DOHH2 (cell line): ENCODE measurements around the gene CRYBG3.

Source experiments
- H3F3A ChIP-seq: fragments of 200-600 bp; sonication (generic), shearing (Covaris generic); 2 replicates; pipeline ENCODE4 v1.6.0; 2016; ENCODE audit warnings: antibody characterized with exemption, mild to moderate bottlenecking; ENCODE audit not compliant: control insufficient read depth, insufficient read depth
- H3K27ac ChIP-seq: fragments of 200-600 bp; sonication (generic); 2 replicates; pipeline ENCODE4 v1.5.1; 2014; ENCODE audit warnings: low read depth, mild to moderate bottlenecking, low read length, moderate library complexity
- H3K27me3 ChIP-seq: fragments of 200-600 bp; sonication (generic); 2 replicates; pipeline ENCODE4 v1.6.1; 2014; ENCODE audit warnings: mild to moderate bottlenecking, low read length, mixed read lengths; ENCODE audit not compliant: control insufficient read depth
- H3K36me3 ChIP-seq: fragments of 200-600 bp; sonication (generic); 2 replicates; pipeline ENCODE4 v1.6.1; 2014; ENCODE audit warnings: mild to moderate bottlenecking, low read length, moderate library complexity, mixed read lengths; ENCODE audit not compliant: control insufficient read depth
- H3K4me1 ChIP-seq: fragments of 200-600 bp; sonication (generic); 2 replicates; pipeline ENCODE4 v1.6.1; 2014; ENCODE audit warnings: mild to moderate bottlenecking, low read length, mixed read lengths; ENCODE audit not compliant: control insufficient read depth
- H3K4me2 ChIP-seq: fragments of 200-600 bp; sonication (generic); 2 replicates; pipeline ENCODE4 v1.6.0; 2014; ENCODE audit warnings: mild to moderate bottlenecking, low read length, moderate library complexity
- H3K4me3 ChIP-seq: fragments of 200-600 bp; sonication (generic); 2 replicates; pipeline ENCODE4 v1.5.1; 2014; ENCODE audit warnings: mild to moderate bottlenecking, low read length, mixed read lengths
- H3K79me2 ChIP-seq: fragments of 200-600 bp; sonication (generic); 2 replicates; pipeline ENCODE4 v1.6.1; 2014; ENCODE audit warnings: mild to moderate bottlenecking, low read length, mixed read lengths; ENCODE audit not compliant: control insufficient read depth
- H3K9me2 ChIP-seq: fragments of 200-600 bp; sonication (generic); replicated peaks from 2 replicates; pipeline ENCODE4 v1.6.1; 2014; ENCODE audit warnings: mild to moderate bottlenecking, low read length, mixed read lengths; ENCODE audit not compliant: control insufficient read depth
- H3K9me3 ChIP-seq: fragments of 200-600 bp; sonication (generic); 2 replicates; pipeline ENCODE4 v1.6.1; 2014; ENCODE audit warnings: antibody characterized with exemption, low read length, mixed read lengths; ENCODE audit not compliant: control insufficient read depth, insufficient read depth
- H4K20me1 ChIP-seq: fragments of 200-600 bp; sonication (generic); 2 replicates; pipeline ENCODE4 v1.6.0; 2014; ENCODE audit warnings: low read depth, mild to moderate bottlenecking, antibody characterized with exemption, low read length, moderate library complexity; ENCODE audit not compliant: control insufficient read depth, insufficient read depth
- CTCF ChIP-seq: fragments of 200-600 bp; sonication (generic); IDR thresholded peaks from one replicate; pipeline ENCODE4 v1.5.1; 2014; ENCODE audit warnings: antibody characterized with exemption, mild to moderate bottlenecking, low read depth, low read length; ENCODE audit not compliant: poor library complexity, severe bottlenecking
- EZH2phosphoT487 ChIP-seq: fragments of 200-600 bp; sonication (generic); IDR thresholded peaks from 2 replicates; pipeline ENCODE4 v1.6.1; 2017; ENCODE audit warnings: borderline replicate concordance, mild to moderate bottlenecking, antibody characterized with exemption, low read length, moderate library complexity, mixed read lengths

The CRYBG3 gene

DNA sequence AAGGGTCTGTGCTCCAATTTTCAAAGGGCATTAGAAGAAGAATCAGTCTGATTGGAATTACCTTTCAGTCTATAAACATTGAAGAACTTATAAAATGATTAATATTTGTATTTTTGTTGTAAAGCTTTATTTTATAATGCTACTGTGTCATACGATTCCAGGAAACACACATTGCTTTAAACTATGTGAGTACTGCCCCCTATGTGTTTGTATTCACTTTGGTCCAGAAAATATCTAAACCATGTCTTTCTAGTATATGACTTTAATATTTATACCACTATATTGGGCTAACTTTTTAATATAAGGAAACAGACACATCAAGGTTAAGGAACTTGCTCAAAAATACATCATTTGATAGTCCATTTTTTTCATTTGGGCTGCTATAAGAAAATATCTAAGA lies 153.7 kb downstream of the CRYBG3 start:
- H3K9me2 ChIP-seq = no peaks in the 10 kb centered on the region
- TF ChIP-seq CTCF (peak; percentile 14), EZH2phosphoT487 (no peak)
- H3K27me3 ChIP-seq = no peaks in the 10 kb centered on the region
- peaks cover 24% of the 10 kb centered on the region for H3K79me2 ChIP-seq
- no peaks in the 10 kb centered on the region for H3K9me3 ChIP-seq
- no peak overlapping the region for H3K4me3 ChIP-seq
- H3K4me1 ChIP-seq = peaks cover 23% of the 10 kb centered on the region
- no peak overlapping the region for H3K27ac ChIP-seq
- H3K36me3 ChIP-seq = peaks cover 5% of the 10 kb centered on the region; the same call in 1 of the 2 replicates
- H3K4me2 ChIP-seq = no peak overlapping the region
- H3F3A ChIP-seq = no peaks in the 10 kb centered on the region; the same call in 1 of the 2 replicates
- H4K20me1 ChIP-seq = no peaks in the 10 kb centered on the region

GRCh38 chr3:97979610-97980009 lies 157.8 kb downstream of the CRYBG3 start:
- Histone ChIP-seq H3F3A (no peaks in the 10 kb centered on the region), H3K4me1 (peaks cover 7% of the 10 kb centered on the region)
- TF ChIP-seq EZH2phosphoT487 = no peak

DNA sequence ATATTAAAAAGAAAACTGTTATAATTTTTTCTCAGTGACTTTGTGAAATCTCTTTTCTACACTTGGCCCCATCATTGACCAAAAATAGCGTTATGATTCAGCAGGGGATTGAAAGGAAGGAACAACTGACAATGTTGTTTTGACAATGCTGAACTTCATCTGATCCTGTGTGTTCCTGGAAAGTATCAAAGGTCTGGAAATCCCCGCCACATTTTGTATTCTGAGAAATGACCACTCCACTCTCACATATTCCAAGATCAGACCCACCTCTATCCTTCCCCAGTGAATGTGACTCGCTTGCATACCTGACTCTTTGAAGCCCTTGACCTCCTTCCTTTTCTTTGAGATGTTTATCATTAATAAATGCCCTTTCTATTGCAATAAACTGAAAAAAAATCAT lies 160.1 kb downstream of the CRYBG3 start:
- Histone ChIP-seq H4K20me1 (no peaks in the 10 kb centered on the region), H3F3A (no peaks in the 10 kb centered on the region), H3K36me3 (no peaks in the 10 kb centered on the region), H3K4me2 (no peak overlapping the region), H3K9me3 (no peaks in the 10 kb centered on the region), H3K79me2 (no peaks in the 10 kb centered on the region), H3K4me1 (no peaks in the 10 kb centered on the region), H3K9me2 (no peaks in the 10 kb centered on the region), H3K27me3 (peaks cover 2% of the 10 kb centered on the region; the same call in 1 of the 2 replicates), H3K4me3 (no peak overlapping the region), H3K27ac (no peak overlapping the region)
- TF ChIP-seq CTCF (no peak), EZH2phosphoT487 (no peak)

More at GRCh38 chr3:97979610-97980009, 157.8 kb downstream of the CRYBG3 start:
- Histone ChIP-seq H3K27me3 (peaks cover 2% of the 10 kb centered on the region; the same call in 1 of the 2 replicates), H3K9me3 (no peaks in the 10 kb centered on the region), H3K9me2 (no peaks in the 10 kb centered on the region), H3K4me2 (no peak overlapping the region), H4K20me1 (no peaks in the 10 kb centered on the region), H3K27ac (no peak overlapping the region), H3K36me3 (no peaks in the 10 kb centered on the region), H3K79me2 (no peaks in the 10 kb centered on the region), H3K4me3 (no peak overlapping the region)

- Histone ChIP-seq H3K4me1 (no peaks in the 10 kb centered on the region), H3K79me2 (no peaks in the 10 kb centered on the region), H3K36me3 (no peaks in the 10 kb centered on the region), H3K27me3 (peaks cover 2% of the 10 kb centered on the region; the same call in 1 of the 2 replicates), H3K4me2 (no peak overlapping the region), H3K9me2 (no peaks in the 10 kb centered on the region), H4K20me1 (no peaks in the 10 kb centered on the region), H3K27ac (no peak overlapping the region), H3K9me3 (peaks cover 3% of the 10 kb centered on the region; the same call in 1 of the 2 replicates), H3F3A (no peaks in the 10 kb centered on the region), H3K4me3 (no peak overlapping the region)
- TF ChIP-seq EZH2phosphoT487 (no peak), CTCF (no peak)
These were observed 162.2 kb downstream of the CRYBG3 start for GRCh38 chr3:97983933-97984491.
